IMR-90 (cell line): ENCODE data around the gene ADGRL3. TPM values are rescaled to one million over a fixed set of nuclear protein-coding genes. Genes with fewer than 3 reads are reported as not detected.

Source experiments
- ATAC-seq: fragments of 200-7000 bp; cut with Tn5 transposase; 2 replicates; pipeline ENCODE4 v1.9.1; 2020; ENCODE audit warnings: low read depth, mild to moderate bottlenecking, moderate library complexity
- BruUV-seq: library from RNA; stranded (reverse); fragments of 400-500 nt; replicated peaks from 2 replicates; lab custom pipeline; 2021; lab: Mats Ljungman, UMichigan
- CTCF ChIA-PET: fragments of 300-600 bp; formaldehyde crosslinking; extraction: SDS; loops from one replicate; lab custom pipeline; 2021; ENCODE audit warnings: antibody characterized with exemption; lab: Yijun Ruan, JAX
- POLR2A ChIA-PET: fragments of 300-600 bp; sonication (Branson Sonifier 250); formaldehyde crosslinking; loops from one replicate; lab custom pipeline; 2022; ENCODE audit warnings: antibody characterized with exemption; ENCODE audit not compliant: unreplicated experiment; lab: Charles Lee
- DNase-seq: peaks from one replicate; pipeline ENCODE4 v3.0.0; 2013
- H2AFZ ChIP-seq: replicated peaks from 2 replicates; pipeline ENCODE3; 2013; ENCODE audit warnings: low read length, mild to moderate bottlenecking; ENCODE audit not compliant: poor library complexity
- H2AK5ac ChIP-seq: 2 replicates; pipeline ENCODE4 v1.6.1; 2013; ENCODE audit warnings: low read depth, low read length, inconsistent platforms
- H2AK9ac ChIP-seq: replicated peaks from 2 replicates; pipeline ENCODE3; 2013; ENCODE audit warnings: mild to moderate bottlenecking, low read depth, low read length, moderate library complexity; ENCODE audit not compliant: poor library complexity
- H2BK120ac ChIP-seq: 2 replicates; pipeline ENCODE4 v1.6.1; 2013; ENCODE audit warnings: low read depth, low read length, inconsistent platforms
- H2BK15ac ChIP-seq: 3 replicates; pipeline ENCODE4 v1.6.1; 2013; ENCODE audit warnings: low read depth, low read length, inconsistent platforms
- H2BK20ac ChIP-seq: 2 replicates; pipeline ENCODE4 v1.6.1; 2013; ENCODE audit warnings: low read depth, mild to moderate bottlenecking, inconsistent platforms, low read length, moderate library complexity
- H2BK5ac ChIP-seq: 2 replicates; pipeline ENCODE4 v1.6.1; 2013; ENCODE audit warnings: mild to moderate bottlenecking, low read depth, low read length, inconsistent platforms; ENCODE audit not compliant: poor library complexity, severe bottlenecking
- H3K14ac ChIP-seq: replicated peaks from 2 replicates; pipeline ENCODE4 v1.6.1; 2013; ENCODE audit warnings: low read depth, low read length, inconsistent platforms
- H3K18ac ChIP-seq: 2 replicates; pipeline ENCODE4 v1.6.1; 2013; ENCODE audit warnings: low read depth, low read length, control low read depth
- H3K23ac ChIP-seq: 2 replicates; pipeline ENCODE4 v1.6.1; 2013; ENCODE audit warnings: low read depth, low read length, inconsistent platforms
- H3K27ac ChIP-seq: 2 replicates; pipeline ENCODE4 v1.5.1; 2013; ENCODE audit warnings: mild to moderate bottlenecking, control low read depth, low read length; ENCODE audit not compliant: insufficient read depth
- H3K27me3 ChIP-seq: 2 replicates; pipeline ENCODE4 v1.6.1; 2013; ENCODE audit warnings: low read length; ENCODE audit not compliant: control insufficient read depth, insufficient read depth
- H3K36me3 ChIP-seq: 2 replicates; pipeline ENCODE4 v1.6.1; 2013; ENCODE audit warnings: low read length, mixed read lengths; ENCODE audit not compliant: control insufficient read depth, insufficient read depth
- H3K4ac ChIP-seq: 2 replicates; pipeline ENCODE4 v1.6.1; 2013; ENCODE audit warnings: low read depth, low read length, inconsistent platforms
- H3K4me1 ChIP-seq: 2 replicates; pipeline ENCODE4 v1.6.1; 2013; ENCODE audit warnings: low read length, mixed read lengths; ENCODE audit not compliant: control insufficient read depth, insufficient read depth
- H3K4me2 ChIP-seq: 2 replicates; pipeline ENCODE4 v1.6.1; 2013; ENCODE audit warnings: low read depth, mild to moderate bottlenecking, control low read depth, low read length, moderate library complexity
- H3K4me3 ChIP-seq: 2 replicates; pipeline ENCODE4 v1.5.1; 2013; ENCODE audit warnings: low read depth, mild to moderate bottlenecking, control low read depth, low read length, moderate library complexity; ENCODE audit not compliant: insufficient read depth
- H3K56ac ChIP-seq: 2 replicates; pipeline ENCODE4 v1.6.1; 2013; ENCODE audit warnings: low read length, inconsistent platforms; ENCODE audit not compliant: insufficient read depth; ENCODE audit errors: extremely low read depth
- H3K79me1 ChIP-seq, 2 experiments: 2 replicates each; pipeline ENCODE4 v1.6.1; 2013; ENCODE audit warnings: low read length in 2 of 2, inconsistent platforms in 1 of 2, low read depth in 1 of 2
- H3K9ac ChIP-seq: 2 replicates; pipeline ENCODE4 v1.6.1; 2013; ENCODE audit warnings: low read depth, low read length, control low read depth
- H3K9me1 ChIP-seq: 2 replicates; pipeline ENCODE4 v1.6.1; 2013; ENCODE audit warnings: low read length, inconsistent platforms; ENCODE audit not compliant: insufficient read depth
- H3K9me3 ChIP-seq: 2 replicates; pipeline ENCODE4 v1.6.1; 2013; ENCODE audit warnings: low read length; ENCODE audit not compliant: control insufficient read depth, insufficient read depth
- H4K20me1 ChIP-seq: 2 replicates; pipeline ENCODE4 v1.6.1; 2013; ENCODE audit warnings: low read length, inconsistent platforms; ENCODE audit not compliant: insufficient read depth
- H4K5ac ChIP-seq: 2 replicates; pipeline ENCODE4 v1.6.1; 2013; ENCODE audit warnings: mild to moderate bottlenecking, low read depth, low read length, control low read depth
- H4K8ac ChIP-seq, 2 experiments: 2 replicates each; pipeline ENCODE4 v1.6.1; 2013; ENCODE audit warnings: low read depth in 2 of 2, low read length in 2 of 2, control low read depth in 1 of 2, inconsistent platforms in 1 of 2
- H4K91ac ChIP-seq: 2 replicates; pipeline ENCODE4 v1.6.1; 2013; ENCODE audit warnings: low read depth, low read length, inconsistent platforms; ENCODE audit not compliant: insufficient read depth
- CHD1 ChIP-seq: IDR thresholded peaks from 2 replicates; pipeline ENCODE4 v1.6.1; 2012; ENCODE audit warnings: low read depth, low read length, improper control_type of control experiment
- CTCF ChIP-seq: conservative IDR thresholded peaks from 2 replicates; pipeline ENCODE4 v1.5.1; 2012; ENCODE audit warnings: mild to moderate bottlenecking, low read depth, low read length, improper control_type of control experiment
- ELK1 ChIP-seq: fragments of 150-350 bp; IDR thresholded peaks from 2 replicates; pipeline ENCODE4 v1.6.1; 2016; ENCODE audit warnings: low read depth, mild to moderate bottlenecking, low read length, moderate library complexity, borderline replicate concordance
- MAFK ChIP-seq: IDR thresholded peaks from 2 replicates; pipeline ENCODE4 v1.6.1; 2012; ENCODE audit warnings: low read depth, low read length, improper control_type of control experiment
- POLR2A ChIP-seq: IDR thresholded peaks from 2 replicates; pipeline ENCODE4 v1.6.1; 2012; ENCODE audit warnings: mild to moderate bottlenecking, low read depth, low read length
- RAD21 ChIP-seq: IDR thresholded peaks from 2 replicates; pipeline ENCODE4 v1.6.1; 2012; ENCODE audit warnings: low read length, improper control_type of control experiment
- RFX5 ChIP-seq: IDR thresholded peaks from 2 replicates; pipeline ENCODE4 v1.8.0; 2012; ENCODE audit warnings: low read depth, mild to moderate bottlenecking, low read length, moderate library complexity
- WGBS, 2 experiments: methylation state at CpG; one replicate each; pipeline versions ENCODE4 v1.1.5 to v1.1.7; 2013; ENCODE audit warnings: missing lambda C conversion rate in 2 of 2; ENCODE audit not compliant: insufficient read length in 1 of 2; ENCODE audit errors: extremely low coverage in 2 of 2; 5-methylcytosine and 5-hydroxymethylcytosine counted together
- dilution Hi-C: fragments of 300-500 bp; cut with HindIII; formaldehyde crosslinking; loops from one replicate; pipeline ENCODE4 v1.14.3; 2018; ENCODE audit warnings: low sequenced_read_pairs; ENCODE audit not compliant: unreplicated experiment
- in situ Hi-C: fragments of 300-500 bp; cut with MboI; formaldehyde crosslinking; loops from 3 replicates; pipeline ENCODE4 v1.14.3; 2019; ENCODE audit warnings: low sequenced_read_pairs, inconsistent platforms, mixed read lengths
- intact Hi-C: fragments of 100-400 bp; cut with micrococcal nuclease; formaldehyde crosslinking; loops from 2 replicates; pipeline ENCODE4 v1.10.0; 2022
- polyA plus RNA-seq, 3 experiments: library from polyadenylated mRNA; depleted of rRNA; stranded (reverse); fragments of >200 nt; gene quantifications; 2 replicates each; pipeline ENCODE4 v1.2.3, GENCODE V29; 2012; ENCODE audit warnings: low replicate concordance in 1 of 3
- total RNA-seq: library from RNA; depleted of rRNA; stranded (reverse); fragments of >200 nt; gene quantifications from 2 replicates; pipeline ENCODE4 v1.2.3, GENCODE V29; 2012

Gene ADGRL3
- total and polyA plus RNA-seq, 2 of the 4 experiments (the other 2 are of a cell fraction): 0.46 to 2.5 TPM

- no CpG with 5 or more reads among the region's 3 CpGs for WGBS, 2 experiments
- Histone ChIP-seq H3K27me3 (no peaks in the 10 kb centered on the region), H4K20me1 (no peaks in the 10 kb centered on the region), H2AK5ac (no peak overlapping the region), H4K8ac (no peak overlapping the region), H3K27ac (no peak overlapping the region), H3K79me1 (no peaks in the 10 kb centered on the region), H3K18ac (no peak overlapping the region), H4K91ac (no peak overlapping the region), H3K14ac (no peak overlapping the region), H3K4me1 (no peaks in the 10 kb centered on the region), H3K9ac (no peak overlapping the region), H2BK15ac (no peak overlapping the region), H3K56ac (no peak overlapping the region), H2BK120ac (no peak overlapping the region), H3K23ac (no peak overlapping the region), H3K36me3 (no peaks in the 10 kb centered on the region), H2BK20ac (no peak overlapping the region), H2AFZ (no peak overlapping the region), H3K9me1 (no peaks in the 10 kb centered on the region), H4K5ac (no peak overlapping the region), H3K4ac (no peak overlapping the region), H2BK5ac (no peak overlapping the region), H3K4me2 (no peak overlapping the region), H3K9me3 (peaks cover 3% of the 10 kb centered on the region; the same call in 1 of the 2 replicates), H3K4me3 (no peak overlapping the region), H2AK9ac (no peak overlapping the region)
- TF ChIP-seq ELK1: no peak
- no peak for TF ChIP-seq CHD1
- no peak for TF ChIP-seq POLR2A
- TF ChIP-seq MAFK: no peak
- no peak for TF ChIP-seq RFX5
- TF ChIP-seq RAD21: no peak
- TF ChIP-seq CTCF: no peak
- DNase-seq (no peak), ATAC-seq (no peak)
- intact Hi-C loops: no loop called here
- CTCF ChIA-PET: no interaction called here
- in situ Hi-C loops: no loop called here
- dilution Hi-C loops: no loop called here
- no TSS peak for BruUV-seq
- POLR2A ChIA-PET: no interaction called here
Measured at GRCh38 chr4:61820136-61820535, 620.0 kb downstream of the ADGRL3 start.
